Ecto neural progenitor cell (in vitro differentiated cells): ENCODE results near the gene VPS54.
"Not testable (repeated sequence)": the region's sequence is repeated elsewhere in the genome, so short reads cannot be mapped to it uniquely, and the experiment has no call there.

Experiments
- DNase-seq: peaks from one replicate; pipeline ENCODE4 v3.0.0-alpha.2; 2018; ENCODE audit warnings: low spot score

The VPS54 gene

GRCh38 chr2:63866009-63866709 is 153.1 kb downstream of the VPS54 start:
- no peak for DNase-seq

GRCh38 chr2:63865159-63865799 is 153.9 kb downstream of the VPS54 start:
- DNase-seq = no peak

- DNase-seq = no peak
Measured at GRCh38 chr2:63863707-63864106, 155.5 kb downstream of the VPS54 start.

- no peak for DNase-seq
Measured at GRCh38 chr2:63862806-63863205, 156.4 kb downstream of the VPS54 start.

- no peak for DNase-seq
Measured at GRCh38 chr2:63861220-63861822, 157.9 kb downstream of the VPS54 start.

GRCh38 chr2:63858291-63858690 is 160.9 kb downstream of the VPS54 start:
- no peak for DNase-seq

- DNase-seq = no peak
Measured at GRCh38 chr2:63856303-63856603, 163.0 kb downstream of the VPS54 start.

GRCh38 chr2:63855418-63856302 is 163.6 kb downstream of the VPS54 start:
- no peak for DNase-seq

GRCh38 chr2:63853527-63854310 is 165.5 kb downstream of the VPS54 start:
- no peak for DNase-seq

- no peak for DNase-seq
Measured at GRCh38 chr2:63851691-63852311, 167.4 kb downstream of the VPS54 start.

- no peak for DNase-seq
Measured at GRCh38 chr2:63850649-63851048, 168.6 kb downstream of the VPS54 start.

- no peak for DNase-seq
Measured at GRCh38 chr2:63850204-63850571, 169.0 kb downstream of the VPS54 start.

GRCh38 chr2:63849381-63850203 is 169.6 kb downstream of the VPS54 start:
- no peak for DNase-seq

- not testable (repeated sequence) for DNase-seq
Measured at GRCh38 chr2:63847571-63847970, 171.7 kb downstream of the VPS54 start.

- no peak for DNase-seq
Measured at GRCh38 chr2:63846487-63846886, 172.7 kb downstream of the VPS54 start.

GRCh38 chr2:63845866-63846265 is 173.4 kb downstream of the VPS54 start:
- no peak for DNase-seq

GRCh38 chr2:63844616-63845015 is 174.6 kb downstream of the VPS54 start:
- no peak for DNase-seq

- no peak for DNase-seq
Measured at GRCh38 chr2:63843791-63844190, 175.4 kb downstream of the VPS54 start.

GRCh38 chr2:63843093-63843492 is 176.1 kb downstream of the VPS54 start:
- no peak for DNase-seq
